GM19455 (cell line): ENCODE data around the gene MACF1.

Experiments used
- ATAC-seq: cut with Tn5 transposase; IDR thresholded peaks from one replicate; pipeline ENCODE4 v1.9.1; 2021; ENCODE audit not compliant: unreplicated experiment

Gene MACF1

GRCh38 chr1:39411526-39412478, 207.3 kb downstream of the MACF1 start:
- ATAC-seq, result no peak

GRCh38 chr1:39412892-39413291, 208.4 kb downstream of the MACF1 start:
- ATAC-seq, result no peak

GRCh38 chr1:39413902-39414528, 209.5 kb downstream of the MACF1 start:
- ATAC-seq, result no peak

GRCh38 chr1:39415553-39415952, 211.1 kb downstream of the MACF1 start:
- ATAC-seq, result no peak

- ATAC-seq, result no peak
Observed at GRCh38 chr1:39416609-39417008, 212.1 kb downstream of the MACF1 start.

- no peak for ATAC-seq
Observed at GRCh38 chr1:39418236-39418635, 213.7 kb downstream of the MACF1 start.

- ATAC-seq, result no peak
Observed at GRCh38 chr1:39420493-39420892, 216.0 kb downstream of the MACF1 start.

GRCh38 chr1:39422614-39423013, 218.1 kb downstream of the MACF1 start:
- no peak for ATAC-seq

- no peak for ATAC-seq
Observed at GRCh38 chr1:39425151-39425550, 220.7 kb downstream of the MACF1 start.

GRCh38 chr1:39425634-39426033, 221.1 kb downstream of the MACF1 start:
- no peak for ATAC-seq

- no peak for ATAC-seq
Observed at GRCh38 chr1:39426346-39426745, 221.9 kb downstream of the MACF1 start.

- ATAC-seq, result no peak
Observed at GRCh38 chr1:39427374-39427773, 222.9 kb downstream of the MACF1 start.

- ATAC-seq, result no peak
Observed at GRCh38 chr1:39427912-39428311, 223.4 kb downstream of the MACF1 start.

- ATAC-seq, result no peak
Observed at GRCh38 chr1:39431927-39432326, 227.4 kb downstream of the MACF1 start.

- no peak for ATAC-seq
Observed at GRCh38 chr1:39434797-39435395, 230.4 kb downstream of the MACF1 start.

GRCh38 chr1:39435597-39435996, 231.1 kb downstream of the MACF1 start:
- ATAC-seq, result no peak

- ATAC-seq, result no peak
Observed at GRCh38 chr1:39436842-39437241, 232.3 kb downstream of the MACF1 start.

- ATAC-seq, result no peak
Observed at GRCh38 chr1:39438042-39438441, 233.5 kb downstream of the MACF1 start.

GRCh38 chr1:39440856-39441255, 236.4 kb downstream of the MACF1 start:
- ATAC-seq, result no peak

GRCh38 chr1:39441797-39442196, 237.3 kb downstream of the MACF1 start:
- ATAC-seq, result no peak

- ATAC-seq, result no peak
Observed at GRCh38 chr1:39445573-39445972, 241.1 kb downstream of the MACF1 start.
